CD8-positive, alpha-beta memory T cell (primary cell): Measurements from ENCODE around the gene PRKG1. TPM values are rescaled to one million over a fixed set of nuclear protein-coding genes. Genes with fewer than 3 reads are reported as not detected.

Experiments
- CTCF ChIA-PET: fragments of 350-600 bp; sonication (Branson Sonifier 250); formaldehyde crosslinking; loops from one replicate; lab custom pipeline; 2021; ENCODE audit warnings: antibody characterized with exemption; lab: Charles Lee
- POLR2A ChIA-PET: fragments of 350-600 bp; sonication (Branson Sonifier 250); formaldehyde crosslinking; loops from one replicate; lab custom pipeline; 2021; ENCODE audit warnings: antibody characterized with exemption; lab: Charles Lee
- DNase-seq, 5 donors: peaks; one replicate each; pipeline versions ENCODE4 v3.0.0 to v3.0.0-alpha.2; 2020 to 2022; ENCODE audit warnings: mixed read lengths in 1 of 5
- H3K27ac ChIP-seq: one replicate; pipeline ENCODE4 v1.7.0; 2013; ENCODE audit warnings: low read depth, mild to moderate bottlenecking, low read length, moderate library complexity
- H3K27me3 ChIP-seq: 2 replicates; pipeline ENCODE4 v1.7.0; 2013; ENCODE audit warnings: low read length, mild to moderate bottlenecking; ENCODE audit not compliant: insufficient read depth, poor library complexity, severe bottlenecking
- H3K36me3 ChIP-seq: 2 replicates; pipeline ENCODE4 v1.7.0; 2013; ENCODE audit warnings: mild to moderate bottlenecking, low read length, moderate library complexity; ENCODE audit not compliant: insufficient read depth
- H3K4me1 ChIP-seq: 2 replicates; pipeline ENCODE4 v1.7.0; 2013; ENCODE audit warnings: mild to moderate bottlenecking, low read length, moderate library complexity; ENCODE audit not compliant: insufficient read depth
- H3K4me3 ChIP-seq: 2 replicates; pipeline ENCODE4 v1.7.0; 2013; ENCODE audit warnings: mild to moderate bottlenecking, low read length
- H3K9me3 ChIP-seq: 2 replicates; pipeline ENCODE4 v1.7.0; 2013; ENCODE audit warnings: mild to moderate bottlenecking, low read length
- H3K27ac Mint-ChIP-seq, 8 donors: one replicate each; pipeline ENCODE4 v1.8.0; 2020 to 2021; ENCODE audit warnings: mixed read lengths in 8 of 8, mild to moderate bottlenecking in 6 of 8, inconsistent platforms in 3 of 8, moderate library complexity in 3 of 8
- H3K27me3 Mint-ChIP-seq, 2 donors: one replicate each; pipeline ENCODE4 v1.8.0; 2020 to 2021; ENCODE audit warnings: mixed read lengths in 2 of 2, mild to moderate bottlenecking in 1 of 2, moderate library complexity in 1 of 2
- H3K36me3 Mint-ChIP-seq, 3 donors: one replicate each; pipeline ENCODE4 v1.8.0; 2020 to 2021; ENCODE audit warnings: mixed read lengths in 3 of 3, inconsistent platforms in 1 of 3, mild to moderate bottlenecking in 1 of 3
- H3K4me1 Mint-ChIP-seq, 3 donors: one replicate each; pipeline ENCODE4 v1.8.0; 2020 to 2021; ENCODE audit warnings: mixed read lengths in 3 of 3, inconsistent platforms in 1 of 3, mild to moderate bottlenecking in 1 of 3
- H3K4me3 Mint-ChIP-seq, 7 donors: one replicate each; pipeline ENCODE4 v1.8.0; 2020 to 2021; ENCODE audit warnings: mixed read lengths in 7 of 7, mild to moderate bottlenecking in 6 of 7, moderate library complexity in 4 of 7, inconsistent platforms in 2 of 7
- H3K9me3 Mint-ChIP-seq, 5 donors: one replicate each; pipeline ENCODE4 v1.8.0; 2020 to 2022; ENCODE audit warnings: mixed read lengths in 5 of 5, mild to moderate bottlenecking in 3 of 5, moderate library complexity in 2 of 5, inconsistent platforms in 1 of 5
- polyA plus RNA-seq: library from polyadenylated mRNA; unstranded; fragments of 300-500 nt; fragmentation: Illumina TruSeq; gene quantifications from one replicate; pipeline ENCODE4 v1.2.3, GENCODE V29; 2021
- total RNA-seq, 2 experiments: library from RNA; stranded (reverse); gene quantifications; one replicate each; pipeline ENCODE4 v1.2.3, GENCODE V29; 2021

Gene PRKG1
- total and polyA plus RNA-seq, 3 experiments from 2014 or later = not detected

GRCh38 chr10:52106011-52106410 lies 1031.7 kb downstream of the PRKG1 start:
- no peak for DNase-seq
- H3K4me1 ChIP-seq = no peaks in the 10 kb centered on the region
- ChIA-PET POLR2A (no interaction called here), CTCF (no interaction called here)
- no peaks in the 10 kb centered on the region for H3K36me3 Mint-ChIP-seq
- no peak overlapping the region for H3K27ac ChIP-seq
- H3K4me3 ChIP-seq = no peak overlapping the region
- H3K9me3 Mint-ChIP-seq = peaks cover 0 to 3% (median 1%) of the 10 kb centered on the region in 5 donors
- no peaks in the 10 kb centered on the region for H3K27me3 Mint-ChIP-seq
- no peaks in the 10 kb centered on the region for H3K4me1 Mint-ChIP-seq
- no peak overlapping the region for H3K27ac Mint-ChIP-seq
- H3K4me3 Mint-ChIP-seq = no peak overlapping the region
- H3K9me3 ChIP-seq = no peaks in the 10 kb centered on the region
- H3K36me3 ChIP-seq = no peaks in the 10 kb centered on the region
- no peaks in the 10 kb centered on the region for H3K27me3 ChIP-seq

- Histone ChIP-seq H3K9me3 (no peaks in the 10 kb centered on the region), H3K27me3 (no peaks in the 10 kb centered on the region), H3K4me3 (no peak overlapping the region), H3K4me1 (no peaks in the 10 kb centered on the region), H3K27ac (no peak overlapping the region), H3K36me3 (no peaks in the 10 kb centered on the region)
- Mint-ChIP-seq H3K4me3 (no peak overlapping the region), H3K36me3 (no peaks in the 10 kb centered on the region), H3K27ac (no peak overlapping the region), H3K27me3 (no peaks in the 10 kb centered on the region), H3K4me1 (no peaks in the 10 kb centered on the region), H3K9me3 (peaks cover 0 to 3% (median 1%) of the 10 kb centered on the region in 5 donors)
- ChIA-PET POLR2A (no interaction called here), CTCF (no interaction called here)
- DNase-seq = no peak
Measured at GRCh38 chr10:52106899-52107298, 1032.6 kb downstream of the PRKG1 start.

- ChIA-PET CTCF (no interaction called here), POLR2A (no interaction called here)
- Histone ChIP-seq H3K27ac (no peak overlapping the region), H3K4me1 (no peaks in the 10 kb centered on the region), H3K36me3 (no peaks in the 10 kb centered on the region), H3K4me3 (no peak overlapping the region), H3K27me3 (no peaks in the 10 kb centered on the region), H3K9me3 (no peaks in the 10 kb centered on the region)
- H3K36me3 Mint-ChIP-seq = no peaks in the 10 kb centered on the region
- H3K9me3 Mint-ChIP-seq = peaks cover 0 to 4% (median 1%) of the 10 kb centered on the region in 5 donors
- no peaks in the 10 kb centered on the region for H3K27me3 Mint-ChIP-seq
- H3K27ac Mint-ChIP-seq = no peak overlapping the region
- H3K4me1 Mint-ChIP-seq = no peaks in the 10 kb centered on the region
- H3K4me3 Mint-ChIP-seq = no peak overlapping the region
- no peak for DNase-seq
Measured at GRCh38 chr10:52108236-52108635, 1033.9 kb downstream of the PRKG1 start.

GRCh38 chr10:52110576-52110975 lies 1036.3 kb downstream of the PRKG1 start:
- H3K27ac Mint-ChIP-seq = no peak overlapping the region
- H3K4me3 ChIP-seq = no peak overlapping the region
- ChIA-PET CTCF (no interaction called here), POLR2A (no interaction called here)
- no peaks in the 10 kb centered on the region for H3K27me3 ChIP-seq
- no peaks in the 10 kb centered on the region for H3K36me3 ChIP-seq
- no peaks in the 10 kb centered on the region for H3K4me1 ChIP-seq
- H3K9me3 ChIP-seq = no peaks in the 10 kb centered on the region
- H3K4me1 Mint-ChIP-seq = no peaks in the 10 kb centered on the region
- DNase-seq = no peak
- H3K9me3 Mint-ChIP-seq = peaks cover 0 to 4% (median 1%) of the 10 kb centered on the region in 5 donors
- no peak overlapping the region for H3K27ac ChIP-seq
- no peaks in the 10 kb centered on the region for H3K36me3 Mint-ChIP-seq
- no peak overlapping the region for H3K4me3 Mint-ChIP-seq
- no peaks in the 10 kb centered on the region for H3K27me3 Mint-ChIP-seq

- Mint-ChIP-seq H3K9me3 (peaks cover 0 to 3% (median 1%) of the 10 kb centered on the region in 5 donors), H3K27me3 (no peaks in the 10 kb centered on the region), H3K36me3 (no peaks in the 10 kb centered on the region), H3K27ac (no peak overlapping the region), H3K4me1 (no peaks in the 10 kb centered on the region), H3K4me3 (no peak overlapping the region)
- POLR2A ChIA-PET = no interaction called here
- CTCF ChIA-PET = no interaction called here
- Histone ChIP-seq H3K4me1 (no peaks in the 10 kb centered on the region), H3K9me3 (no peaks in the 10 kb centered on the region), H3K4me3 (no peak overlapping the region), H3K27me3 (no peaks in the 10 kb centered on the region), H3K27ac (no peak overlapping the region), H3K36me3 (no peaks in the 10 kb centered on the region)
- DNase-seq = no peak
Measured at GRCh38 chr10:52111101-52111891, 1037.0 kb downstream of the PRKG1 start.

- no peak overlapping the region for H3K27ac ChIP-seq
- no peaks in the 10 kb centered on the region for H3K27me3 ChIP-seq
- H3K4me1 ChIP-seq = no peaks in the 10 kb centered on the region
- H3K36me3 Mint-ChIP-seq = no peaks in the 10 kb centered on the region
- CTCF ChIA-PET = no interaction called here
- H3K4me1 Mint-ChIP-seq = no peaks in the 10 kb centered on the region
- no peak for DNase-seq
- H3K9me3 ChIP-seq = no peaks in the 10 kb centered on the region
- peaks cover 0 to 4% of the 10 kb centered on the region in 2 donors for H3K27me3 Mint-ChIP-seq
- no peak overlapping the region for H3K27ac Mint-ChIP-seq
- peaks cover 0 to 4% (median 3%) of the 10 kb centered on the region in 5 donors for H3K9me3 Mint-ChIP-seq
- POLR2A ChIA-PET = no interaction called here
- no peak overlapping the region for H3K4me3 Mint-ChIP-seq
- H3K36me3 ChIP-seq = no peaks in the 10 kb centered on the region
- no peak overlapping the region for H3K4me3 ChIP-seq
Measured at GRCh38 chr10:52115823-52116222, 1041.5 kb downstream of the PRKG1 start.

- Histone ChIP-seq H3K9me3 (no peaks in the 10 kb centered on the region), H3K27me3 (no peaks in the 10 kb centered on the region), H3K4me1 (no peaks in the 10 kb centered on the region), H3K27ac (no peak overlapping the region), H3K4me3 (no peak overlapping the region), H3K36me3 (no peaks in the 10 kb centered on the region)
- no peak for DNase-seq
- Mint-ChIP-seq H3K27me3 (peaks cover 0 to 4% of the 10 kb centered on the region in 2 donors), H3K27ac (peak overlapping the region in 1 of 8 donors; percentile 72), H3K9me3 (peaks cover 0 to 4% (median 2%) of the 10 kb centered on the region in 5 donors), H3K4me3 (no peak overlapping the region), H3K36me3 (no peaks in the 10 kb centered on the region), H3K4me1 (no peaks in the 10 kb centered on the region)
- CTCF ChIA-PET = no interaction called here
- POLR2A ChIA-PET = no interaction called here
Measured at GRCh38 chr10:52119507-52119906, 1045.2 kb downstream of the PRKG1 start.

GRCh38 chr10:52121688-52122087 lies 1047.4 kb downstream of the PRKG1 start:
- Mint-ChIP-seq H3K36me3 (no peaks in the 10 kb centered on the region), H3K4me3 (no peak overlapping the region), H3K27me3 (peaks cover 0 to 4% of the 10 kb centered on the region in 2 donors), H3K9me3 (peaks cover 0 to 7% (median 0%) of the 10 kb centered on the region in 5 donors), H3K27ac (no peak overlapping the region), H3K4me1 (no peaks in the 10 kb centered on the region)
- POLR2A ChIA-PET = no interaction called here
- no peak for DNase-seq
- Histone ChIP-seq H3K27me3 (no peaks in the 10 kb centered on the region), H3K4me3 (no peak overlapping the region), H3K27ac (no peak overlapping the region), H3K4me1 (no peaks in the 10 kb centered on the region), H3K36me3 (no peaks in the 10 kb centered on the region), H3K9me3 (no peaks in the 10 kb centered on the region)
- CTCF ChIA-PET = no interaction called here
